Measurements from ENCODE around the gene TROAP. TPM values are rescaled to one million over a fixed set of nuclear protein-coding genes. Genes with fewer than 3 reads are reported as not detected.

Gene TROAP
- total RNA-seq, 2 donors from 2014 or later, result 60.5 to 87.4 TPM

GRCh38 chr12:49288412-49288853 lies 34.6 kb upstream of the TROAP start:
- peak; percentile 93 for TF ChIP-seq CTCF (conservative IDR thresholded peaks at IDR 0.05)
- 18 to 19% methylated on average over 4 to 11 of the region's 11 CpGs for WGBS, 2 experiments (ENCODE audit: insufficient coverage in 1 of 2, insufficient read length in 1 of 2)
- H3K4me1 Mint-ChIP-seq, result peaks cover 3% of the 10 kb centered on the region

GRCh38 chr12:49288922-49289555 lies 34.0 kb upstream of the TROAP start:
- H3K4me3 ChIP-seq (ENCODE audit: low read length), result no peak overlapping the region
- peaks cover 4% of the 10 kb centered on the region for H3K9me3 Mint-ChIP-seq
- DNase-seq, result peak; percentile 59
- no peak overlapping the region for H3K27ac ChIP-seq (ENCODE audit: low read depth, low read length)
- H3K36me3 Mint-ChIP-seq (ENCODE audit: low read depth), result no peaks in the 10 kb centered on the region
- no peak for TF ChIP-seq CTCF (conservative IDR thresholded peaks at IDR 0.05)
- H3K4me1 ChIP-seq (ENCODE audit: control insufficient read depth, insufficient read depth, low read length), result no peaks in the 10 kb centered on the region
- H3K9ac ChIP-seq (ENCODE audit: extremely low read depth, low read length, poor library complexity, severe bottlenecking), result no peak overlapping the region
- H3K4me3 Mint-ChIP-seq, result no peak overlapping the region
- 87 to 94% methylated on average over 8 to 9 of the region's 9 CpGs for WGBS, 2 experiments (ENCODE audit: insufficient coverage in 1 of 2, insufficient read length in 1 of 2)
- no peak overlapping the region for H3K27ac Mint-ChIP-seq
- peaks cover 27% of the 10 kb centered on the region for H3K27me3 ChIP-seq (ENCODE audit: control insufficient read depth, insufficient read depth, low read length, poor library complexity, severe bottlenecking)
- H3K4me1 Mint-ChIP-seq, result peaks cover 2% of the 10 kb centered on the region
- H3K27me3 Mint-ChIP-seq (ENCODE audit: insufficient read depth), result peaks cover 52% of the 10 kb centered on the region
- H3K36me3 ChIP-seq (ENCODE audit: control insufficient read depth, insufficient read depth, low read length), result no peaks in the 10 kb centered on the region
- no peaks in the 10 kb centered on the region for H3K9me3 ChIP-seq (ENCODE audit: control insufficient read depth, low read length)

More at GRCh38 chr12:49288412-49288853, 34.6 kb upstream of the TROAP start:
- no peak overlapping the region for H3K4me3 Mint-ChIP-seq
- H3K27ac Mint-ChIP-seq, result no peak overlapping the region
- H3K27ac ChIP-seq (ENCODE audit: low read depth, low read length), result no peak overlapping the region
- H3K4me1 ChIP-seq (ENCODE audit: control insufficient read depth, insufficient read depth, low read length), result peaks cover 4% of the 10 kb centered on the region
- peaks cover 47% of the 10 kb centered on the region for H3K27me3 Mint-ChIP-seq (ENCODE audit: insufficient read depth)
- no peaks in the 10 kb centered on the region for H3K9me3 ChIP-seq (ENCODE audit: control insufficient read depth, low read length)
- no peaks in the 10 kb centered on the region for H3K36me3 ChIP-seq (ENCODE audit: control insufficient read depth, insufficient read depth, low read length)
- no peak overlapping the region for H3K9ac ChIP-seq (ENCODE audit: extremely low read depth, low read length, poor library complexity, severe bottlenecking)
- peaks cover 5% of the 10 kb centered on the region for H3K9me3 Mint-ChIP-seq
- H3K36me3 Mint-ChIP-seq (ENCODE audit: low read depth), result no peaks in the 10 kb centered on the region
- peak; percentile 92 for DNase-seq
- H3K4me3 ChIP-seq (ENCODE audit: low read length), result no peak overlapping the region
- H3K27me3 ChIP-seq (ENCODE audit: control insufficient read depth, insufficient read depth, low read length, poor library complexity, severe bottlenecking), result peaks cover 21% of the 10 kb centered on the region

GRCh38 chr12:49292729-49293055 lies 30.4 kb upstream of the TROAP start:
- Mint-ChIP-seq H3K9me3 (no peaks in the 10 kb centered on the region), H3K4me1 (peaks cover 3% of the 10 kb centered on the region), H3K27me3 (ENCODE audit: insufficient read depth) (peaks cover 79% of the 10 kb centered on the region), H3K27ac (no peak overlapping the region), H3K36me3 (ENCODE audit: low read depth) (no peaks in the 10 kb centered on the region), H3K4me3 (no peak overlapping the region)
- H3K4me3 ChIP-seq (ENCODE audit: low read length), result no peak overlapping the region
- WGBS, 2 experiments (ENCODE audit: insufficient coverage in 1 of 2, insufficient read length in 1 of 2), result 76 to 79% methylated on average over 6 to 7 of the region's 7 CpGs
- peaks cover 56% of the 10 kb centered on the region for H3K27me3 ChIP-seq (ENCODE audit: control insufficient read depth, insufficient read depth, low read length, poor library complexity, severe bottlenecking)
- H3K4me1 ChIP-seq (ENCODE audit: control insufficient read depth, insufficient read depth, low read length), result no peaks in the 10 kb centered on the region
- no peaks in the 10 kb centered on the region for H3K9me3 ChIP-seq (ENCODE audit: control insufficient read depth, low read length)
- H3K36me3 ChIP-seq (ENCODE audit: control insufficient read depth, insufficient read depth, low read length), result no peaks in the 10 kb centered on the region
- no peak overlapping the region for H3K27ac ChIP-seq (ENCODE audit: low read depth, low read length)
- no peak for DNase-seq
- TF ChIP-seq CTCF (conservative IDR thresholded peaks at IDR 0.05), result no peak
- no peak overlapping the region for H3K9ac ChIP-seq (ENCODE audit: extremely low read depth, low read length, poor library complexity, severe bottlenecking)

Measured in endodermal cell (in vitro differentiated cells).